NCI-H2107 (cell line): ENCODE data around the gene POR.
"Not testable (repeated sequence)": the region's sequence is repeated elsewhere in the genome, so short reads cannot be mapped to it uniquely, and the experiment has no call there.

Experiments
- DNase-seq: peaks from one replicate; lab custom pipeline; 2025; lab: John Stamatoyannopoulos, UW

The POR gene

DNA sequence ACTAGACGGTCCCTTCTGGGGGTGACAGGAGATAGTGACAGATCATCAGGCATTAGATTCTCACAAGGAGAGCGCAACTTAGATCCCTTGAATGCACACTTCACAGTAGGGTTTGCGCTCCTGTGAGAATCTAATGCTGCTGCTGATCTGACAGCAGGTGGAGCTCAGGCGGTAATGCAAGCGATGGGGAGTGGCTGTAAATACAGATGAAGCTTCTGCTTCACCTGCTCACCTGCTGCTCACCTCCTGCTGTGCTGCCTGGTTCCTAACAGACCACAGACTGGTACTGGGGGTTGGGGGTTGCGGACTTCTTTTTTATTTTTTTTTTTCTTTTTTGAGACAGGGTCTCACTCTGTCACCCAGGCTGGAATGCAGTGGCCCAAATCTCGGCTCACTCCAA lies 114.7 kb downstream of the POR start:
- not testable (repeated sequence) for DNase-seq

DNA sequence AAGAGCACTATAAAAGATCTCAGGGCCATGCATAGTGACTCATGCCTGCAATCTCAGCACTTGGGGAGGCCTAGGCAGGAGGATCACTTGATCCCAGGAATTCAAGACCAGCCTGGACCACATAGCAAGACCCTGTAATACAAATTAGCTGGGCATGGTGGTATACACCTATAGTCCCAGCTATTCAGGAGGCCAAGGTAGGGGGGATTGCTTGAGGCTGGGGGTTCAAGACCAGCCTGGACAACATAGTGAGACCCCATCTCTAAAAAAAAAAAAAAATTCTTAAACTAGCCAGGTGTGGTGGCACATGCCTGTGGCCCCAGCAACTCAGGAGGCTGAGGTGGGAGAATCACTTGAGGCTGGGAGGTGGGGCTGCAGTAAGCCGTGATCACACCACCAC lies 117.0 kb downstream of the POR start:
- no peak for DNase-seq
